DMS79 treated with DMSO at 0.1 percent for 48 hours (cell line): Measurements from ENCODE around the gene SETD9.

Experiments used
- DNase-seq: peaks from one replicate; lab custom pipeline; 2025; lab: John Stamatoyannopoulos, UW

Gene SETD9, protein sequence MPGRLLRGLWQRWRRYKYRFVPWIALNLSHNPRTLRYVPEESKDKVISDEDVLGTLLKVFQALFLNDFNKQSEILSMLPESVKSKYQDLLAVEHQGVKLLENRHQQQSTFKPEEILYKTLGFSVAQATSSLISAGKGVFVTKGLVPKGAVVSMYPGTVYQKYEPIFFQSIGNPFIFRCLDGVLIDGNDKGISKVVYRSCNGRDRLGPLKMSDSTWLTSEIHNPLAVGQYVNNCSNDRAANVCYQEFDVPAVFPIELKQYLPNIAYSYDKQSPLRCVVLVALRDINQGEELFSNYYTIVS

DNA sequence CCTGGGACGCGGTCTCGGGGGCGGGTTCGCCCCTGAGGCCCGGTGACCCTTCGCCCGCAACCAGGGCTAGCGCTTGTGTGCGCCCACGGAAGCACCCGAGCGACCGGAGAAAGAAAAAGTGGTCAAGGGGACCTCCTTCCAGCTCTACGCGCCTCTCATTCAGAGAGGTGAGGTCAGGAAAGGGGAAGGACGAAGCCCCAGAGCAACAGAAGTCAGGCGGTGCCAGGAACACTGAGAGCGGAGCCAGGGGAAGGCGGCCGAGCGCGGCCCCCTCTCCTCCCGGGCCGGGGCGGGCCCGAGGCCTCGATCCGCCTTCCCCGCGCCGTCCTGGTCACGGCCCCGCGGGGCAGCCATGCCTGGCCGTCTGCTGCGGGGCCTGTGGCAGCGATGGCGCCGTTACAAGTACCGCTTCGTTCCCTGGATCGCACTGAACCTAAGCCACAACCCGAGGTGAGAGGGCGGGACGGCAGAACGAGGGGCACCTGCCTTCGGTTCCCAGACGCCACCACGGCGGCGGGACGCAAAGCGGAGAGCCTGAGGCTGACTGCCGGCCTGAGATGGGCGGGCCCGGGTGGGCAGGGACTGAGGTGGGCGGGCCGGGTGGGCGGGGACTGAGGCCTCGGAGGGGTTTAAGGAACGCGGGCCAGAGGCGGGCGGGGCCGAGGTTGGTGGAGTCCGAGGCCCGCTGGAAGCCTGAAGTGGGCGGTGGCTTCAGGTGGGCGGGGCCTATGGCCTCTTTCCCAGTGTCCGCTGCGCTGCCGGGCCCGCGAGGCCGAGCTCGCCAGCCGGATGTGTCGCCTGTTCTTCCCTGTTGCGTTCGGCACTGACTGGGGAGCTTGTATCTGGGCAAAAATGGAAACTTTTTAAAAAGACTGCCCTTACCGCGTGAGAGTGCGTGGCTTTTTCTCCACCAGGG lies at the start of gene SETD9:
SETD9 (plus strand) TSS at position 303 of the 916 bp plus-strand sequence; CDS start at position 353, 50 bp downstream.
- DNase-seq = peak; percentile 80

DNA sequence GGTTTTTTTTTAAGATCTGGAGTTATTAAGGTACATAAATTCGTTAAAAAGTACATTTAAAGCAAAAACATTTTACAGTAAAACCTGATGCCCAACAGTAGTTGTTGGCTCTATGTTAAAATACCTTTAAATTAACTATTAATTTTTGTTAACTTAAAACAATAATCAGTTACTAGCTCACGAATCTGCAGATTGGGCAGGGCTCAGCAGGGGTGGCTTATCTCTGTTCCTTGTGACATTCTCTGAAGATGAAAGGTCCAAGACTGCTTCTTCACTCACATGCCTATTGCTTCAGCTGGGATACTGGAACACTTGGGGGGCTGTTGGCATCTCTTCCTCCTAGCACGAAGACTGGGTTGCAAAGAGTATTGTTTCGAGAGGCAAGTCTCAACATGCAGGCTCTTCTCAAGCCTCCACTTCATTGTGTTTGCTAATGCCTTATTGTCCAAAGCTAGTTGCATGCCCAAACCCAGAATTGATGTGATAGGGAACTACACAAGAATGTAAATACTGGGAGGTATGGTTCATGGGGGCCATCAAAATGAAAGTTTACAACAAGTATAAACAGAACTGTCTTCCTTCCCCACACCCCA lies 47.4 kb upstream of the SETD9 start:
- no peak for DNase-seq

DNA sequence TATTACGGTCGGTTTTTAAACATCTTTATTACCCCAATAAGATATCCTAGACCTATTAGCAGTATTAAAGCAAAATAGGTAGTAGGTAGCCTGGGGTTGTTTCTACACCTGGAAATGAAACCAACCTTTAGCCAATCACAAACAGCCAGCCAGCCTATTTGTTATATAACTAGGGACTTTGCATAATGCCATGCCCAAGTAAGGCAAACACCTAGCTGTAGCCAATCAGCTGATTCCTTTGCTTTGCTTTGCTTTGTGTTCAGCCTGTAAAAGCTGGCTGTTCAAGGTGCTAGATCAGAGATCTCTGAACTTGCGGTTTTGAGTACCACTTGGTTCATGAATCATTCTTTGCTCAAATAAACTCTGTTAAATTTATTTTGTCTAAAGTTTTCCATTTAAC lies 46.5 kb upstream of the SETD9 start:
- no peak for DNase-seq

DNA sequence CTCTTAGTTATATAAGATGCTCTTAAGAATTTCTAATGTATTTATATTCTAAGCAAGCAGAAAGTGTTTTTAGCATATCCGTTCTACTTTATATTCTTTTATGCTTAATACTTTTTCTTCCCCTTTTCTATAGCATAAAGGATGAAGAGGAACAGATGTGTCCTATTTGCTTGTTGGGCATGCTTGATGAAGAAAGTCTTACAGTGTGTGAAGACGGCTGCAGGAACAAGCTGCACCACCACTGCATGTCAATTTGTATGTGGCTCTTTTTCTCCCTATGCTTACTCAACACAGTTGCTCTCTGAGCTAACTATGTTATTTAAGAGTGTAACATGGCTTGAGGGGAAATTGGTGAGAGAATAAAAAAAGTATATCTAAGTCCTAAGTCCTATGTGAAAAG lies 37.6 kb upstream of the SETD9 start:
- DNase-seq = no peak

DNA sequence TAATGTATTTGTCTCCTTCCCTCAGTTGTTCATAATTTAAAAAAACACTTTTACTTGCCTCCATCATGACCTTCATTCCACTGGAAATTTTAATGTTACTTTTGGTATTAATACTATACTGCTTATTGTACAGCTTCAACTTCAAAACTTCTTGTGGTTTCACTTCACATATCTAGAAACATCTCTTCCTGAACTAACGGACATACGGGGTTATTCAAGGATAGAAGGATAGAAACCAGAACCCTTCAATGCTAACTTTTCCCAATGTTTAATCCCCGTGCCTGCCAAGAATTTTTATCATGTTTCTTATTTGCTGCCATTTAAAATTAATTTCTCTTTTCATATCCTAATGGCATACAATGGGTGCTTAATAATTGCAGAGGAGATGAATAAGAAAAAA lies 36.3 kb upstream of the SETD9 start:
- no peak for DNase-seq

DNA sequence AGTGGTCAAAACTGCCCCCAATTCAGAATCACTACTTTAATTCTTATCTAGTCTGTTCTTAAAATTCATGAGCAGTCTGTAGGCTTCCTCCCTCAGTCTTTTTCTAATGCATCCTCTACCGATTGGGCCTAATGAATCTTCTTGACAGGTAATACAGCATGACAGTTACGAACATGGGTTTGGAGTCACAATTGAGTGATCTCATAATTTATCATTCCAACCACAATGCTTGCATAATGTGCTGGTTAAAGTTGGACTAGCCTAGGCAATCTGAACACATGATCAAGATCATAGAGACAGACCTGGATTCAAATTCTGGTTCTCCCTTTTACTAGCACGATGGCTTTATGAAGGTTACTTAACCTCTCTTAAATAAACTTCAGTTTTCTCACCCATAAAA lies 33.1 kb upstream of the SETD9 start:
- DNase-seq = no peak

DNA sequence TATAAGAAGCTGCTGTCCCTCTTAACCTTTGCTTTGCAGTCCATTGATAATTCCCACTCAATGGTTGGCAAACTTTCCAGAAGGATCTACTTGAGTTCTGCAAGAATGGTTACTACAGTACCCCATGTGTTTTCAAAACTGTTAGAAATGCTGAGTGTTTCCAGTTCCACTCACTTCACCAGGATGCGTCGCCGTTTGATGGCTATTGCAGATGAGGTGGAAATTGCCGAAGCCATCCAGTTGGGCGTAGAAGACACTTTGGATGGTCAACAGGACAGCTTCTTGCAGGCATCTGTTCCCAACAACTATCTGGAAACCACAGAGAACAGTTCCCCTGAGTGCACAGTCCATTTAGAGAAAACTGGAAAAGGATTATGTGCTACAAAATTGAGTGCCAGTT lies 27.8 kb upstream of the SETD9 start:
- DNase-seq = peak; percentile 0

DNA sequence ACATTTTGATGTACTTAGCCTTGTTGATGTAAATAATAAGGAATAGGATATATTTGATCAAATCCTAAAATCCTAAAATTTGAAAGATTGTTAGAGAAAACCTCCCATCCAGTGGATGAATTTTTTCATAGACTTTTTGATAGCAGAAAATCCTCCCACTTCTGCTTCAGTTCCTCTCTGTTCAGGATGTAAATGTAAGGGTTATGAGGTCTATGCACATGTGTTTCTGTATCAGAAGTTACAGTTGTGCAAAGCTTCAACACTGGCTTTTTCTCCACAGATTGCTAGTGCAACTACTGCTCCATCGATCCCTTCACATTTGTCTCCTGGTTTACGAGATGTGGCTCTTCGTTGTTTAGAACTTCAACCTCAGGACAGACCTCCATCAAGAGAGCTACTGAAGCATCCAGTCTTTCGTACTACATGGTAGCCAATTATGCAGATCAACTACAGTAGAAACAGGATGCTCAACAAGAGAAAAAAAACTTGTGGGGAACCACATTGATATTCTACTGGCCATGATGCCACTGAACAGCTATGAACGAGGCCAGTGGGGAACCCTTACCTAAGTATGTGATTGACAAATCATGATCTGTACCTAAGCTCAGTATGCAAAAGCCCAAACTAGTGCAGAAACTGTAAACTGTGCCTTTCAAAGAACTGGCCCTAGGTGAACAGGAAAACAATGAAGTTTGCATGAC lies 16.0 kb upstream of the SETD9 start:
- no peak for DNase-seq

DNA sequence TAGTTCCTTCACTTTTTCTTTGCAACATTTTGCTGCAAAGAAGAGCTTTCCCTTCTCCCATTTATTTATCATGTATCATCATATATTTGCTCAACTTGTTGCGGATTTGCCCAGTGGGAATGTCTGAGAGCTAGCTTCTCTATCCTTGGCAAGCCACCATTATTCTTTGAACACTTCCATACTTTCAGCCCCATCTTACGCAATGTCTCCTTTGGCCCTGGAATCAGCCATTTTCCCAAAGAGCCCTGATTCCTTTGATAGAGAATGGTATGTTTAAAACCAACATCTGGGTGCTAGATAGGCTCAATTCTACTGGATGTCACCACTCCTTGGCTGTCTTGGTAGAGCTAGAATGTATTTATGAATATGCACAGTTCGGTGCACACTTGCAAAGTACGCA lies 12.6 kb upstream of the SETD9 start:
- DNase-seq = no peak

DNA sequence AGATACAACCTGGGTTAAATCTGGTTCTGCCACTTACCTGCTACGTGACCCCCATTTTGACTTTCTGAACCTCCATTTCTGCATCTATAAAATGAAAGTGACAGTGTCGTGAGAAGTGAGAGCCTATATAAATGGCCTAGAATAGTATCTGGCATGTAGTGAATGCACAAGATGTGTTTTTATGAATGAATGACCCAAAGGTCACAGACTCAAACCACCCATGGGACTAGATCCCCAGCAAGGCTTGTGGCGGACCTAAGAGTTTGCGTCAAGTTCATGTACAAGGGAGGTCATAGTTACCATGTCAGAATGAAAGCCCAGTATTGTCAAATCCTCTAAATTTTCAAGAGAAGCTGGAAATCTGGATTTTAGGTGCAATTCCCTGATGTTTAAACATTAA lies 11.2 kb upstream of the SETD9 start:
- DNase-seq = no peak

DNA sequence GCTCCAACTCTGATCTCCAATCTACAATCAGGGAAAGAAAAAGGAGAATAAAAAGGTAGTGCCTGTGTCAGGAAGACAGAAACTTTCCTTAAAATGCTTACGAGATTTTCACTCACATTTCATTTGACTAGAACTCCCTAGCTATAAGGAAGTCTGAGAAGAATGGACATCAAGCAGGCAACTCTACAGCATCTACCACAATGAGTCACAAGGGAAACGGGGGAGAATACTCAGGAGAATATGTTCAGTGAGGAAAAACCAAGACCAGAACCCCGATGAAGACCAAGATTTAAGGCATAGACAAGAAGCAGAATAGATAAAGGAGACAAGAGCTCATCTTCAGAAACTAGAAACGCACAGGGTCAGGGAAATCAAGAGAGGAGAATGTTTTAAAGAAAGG lies 9.0 kb upstream of the SETD9 start:
- no peak for DNase-seq

DNA sequence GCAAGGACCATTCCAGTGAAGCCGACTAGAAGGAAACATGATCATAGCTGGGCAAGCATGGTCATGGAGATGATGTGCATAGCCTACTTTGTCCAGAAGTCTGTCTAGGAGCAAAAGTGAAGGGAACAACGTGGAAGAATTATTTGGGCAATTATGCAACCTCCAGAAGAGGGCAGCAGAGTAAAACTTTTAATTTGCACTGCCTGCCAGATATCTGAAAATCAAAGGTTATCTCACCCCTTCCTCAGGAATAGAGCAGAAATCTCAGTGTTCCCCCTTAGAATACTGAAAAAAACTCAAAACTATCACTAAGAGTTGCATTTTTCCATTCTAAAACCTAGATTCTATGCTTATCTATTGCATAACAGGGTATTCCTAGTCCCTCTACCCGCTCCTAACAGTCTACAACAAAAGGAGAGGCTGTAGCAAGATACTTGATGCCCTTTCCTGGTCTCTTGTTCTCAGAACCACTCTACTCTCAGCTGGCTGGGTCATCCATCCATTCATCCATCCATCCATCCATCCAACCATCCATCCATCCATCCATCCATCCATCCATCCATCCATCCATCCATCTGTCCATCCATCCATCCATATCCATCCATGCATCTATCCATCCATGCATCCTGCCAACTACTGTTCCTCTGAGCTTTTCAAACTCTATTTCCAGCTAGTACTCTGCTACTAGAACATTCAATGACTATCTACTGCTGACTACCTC lies 8.4 kb upstream of the SETD9 start:
- peak; percentile 9 for DNase-seq

DNA sequence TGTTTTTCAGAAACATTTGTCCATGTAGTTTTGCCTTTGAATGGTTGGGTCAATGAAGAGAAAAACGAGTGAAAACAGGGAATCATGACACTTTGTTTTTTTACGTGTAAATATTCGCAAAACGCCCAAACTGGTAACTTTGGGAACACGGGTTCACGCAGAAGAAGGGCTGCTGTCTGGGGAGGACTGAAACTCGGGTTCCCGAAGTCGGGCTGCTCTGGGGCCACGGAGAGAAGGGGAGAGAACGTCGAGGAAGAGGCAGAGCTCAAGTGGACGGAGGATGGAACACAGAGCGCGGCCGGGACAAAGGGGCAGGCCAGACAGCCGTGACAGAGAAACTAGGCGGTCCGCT lies 478 bp upstream of the SETD9 start:
- DNase-seq = peak; percentile 16

DNA sequence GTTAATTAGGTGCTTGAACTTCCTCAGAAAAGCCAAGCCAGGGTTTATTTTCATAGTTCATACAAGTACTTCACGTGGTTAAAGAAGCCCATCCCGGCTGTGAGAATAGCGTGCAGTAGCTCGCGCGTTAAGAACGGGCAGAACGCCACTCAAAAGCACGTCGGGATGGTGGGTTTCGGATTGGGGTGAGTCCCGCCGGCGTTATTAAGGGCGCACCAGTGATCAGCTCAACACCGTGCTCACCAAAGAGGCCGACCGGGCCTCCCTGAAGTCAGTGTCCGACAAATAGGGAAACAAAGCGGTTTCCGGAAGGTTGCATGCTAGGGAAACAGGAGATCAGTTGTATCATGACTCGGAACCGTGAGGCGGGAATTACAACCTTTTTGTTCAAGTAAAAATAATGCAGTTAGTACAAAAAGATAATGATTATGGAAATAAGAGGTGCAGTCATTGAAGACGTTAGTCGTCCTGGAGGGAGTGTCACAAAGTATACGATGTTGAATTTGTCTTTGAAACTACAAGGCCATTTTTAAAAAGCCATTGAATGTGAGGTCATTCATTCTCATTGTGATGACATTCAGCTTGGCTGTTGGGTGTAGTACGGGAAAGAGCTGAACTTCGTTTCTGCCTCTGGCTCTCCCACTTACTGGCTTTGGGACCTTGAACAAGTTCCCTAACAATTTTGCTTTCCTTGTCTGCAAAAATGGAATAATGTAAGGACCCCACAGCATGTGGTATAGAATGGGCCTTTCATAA lies 992 bp downstream of the SETD9 start:
- DNase-seq = peak; percentile 19

DNA sequence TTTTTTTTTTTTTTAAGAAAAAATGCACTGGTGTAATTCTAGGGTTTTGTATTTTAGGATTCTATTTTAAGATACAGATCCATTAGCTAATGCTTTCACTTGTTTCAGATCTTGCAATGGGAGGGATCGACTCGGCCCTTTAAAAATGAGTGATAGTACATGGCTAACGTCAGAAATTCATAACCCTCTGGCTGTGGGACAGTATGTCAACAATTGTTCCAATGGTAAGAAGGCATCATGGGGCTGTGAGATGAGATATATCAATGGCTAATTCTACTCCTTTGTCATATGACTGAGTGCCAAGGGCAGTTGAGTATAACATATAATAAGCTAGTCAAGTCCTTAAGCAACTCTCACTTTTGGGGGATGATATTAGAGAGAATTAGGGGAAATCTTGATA lies 4.4 kb downstream of the SETD9 start:
- no peak for DNase-seq

DNA sequence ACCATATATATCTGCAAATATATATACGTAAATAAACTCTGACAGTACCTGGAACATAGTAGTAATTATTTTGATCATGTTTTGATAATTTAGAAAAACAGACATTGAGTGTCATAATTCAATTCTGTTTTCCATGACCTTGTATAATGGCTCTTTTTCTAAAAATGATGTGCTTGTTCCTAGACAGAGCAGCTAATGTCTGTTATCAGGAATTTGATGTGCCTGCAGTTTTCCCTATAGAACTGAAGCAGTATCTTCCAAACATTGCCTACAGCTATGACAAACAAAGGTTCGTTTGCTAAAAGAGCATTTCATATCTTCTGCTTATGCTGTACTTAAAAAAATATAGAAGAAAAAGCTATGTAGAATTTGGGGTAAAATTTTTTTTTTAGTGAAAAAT lies 5.3 kb downstream of the SETD9 start:
- no peak for DNase-seq

DNA sequence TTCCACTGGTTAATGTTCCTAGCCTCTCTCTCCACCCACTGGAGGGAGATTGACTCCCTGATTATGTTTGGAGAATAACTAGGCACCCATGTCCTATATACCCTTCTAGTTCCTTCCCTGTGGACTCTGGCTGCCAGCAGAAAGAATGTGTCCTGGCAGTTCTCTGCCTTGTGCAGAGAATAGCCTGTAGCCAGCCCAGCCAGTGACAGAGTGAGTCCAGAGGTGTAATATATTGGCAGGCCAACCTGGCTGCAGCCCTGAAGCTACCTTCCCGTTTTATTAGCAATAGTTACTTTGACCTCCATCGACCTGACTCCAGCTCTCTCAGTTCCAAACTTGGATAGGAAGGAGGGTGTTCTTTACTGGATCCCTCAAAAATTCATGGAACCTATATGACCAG lies 8.1 kb downstream of the SETD9 start:
- DNase-seq = no peak

DNA sequence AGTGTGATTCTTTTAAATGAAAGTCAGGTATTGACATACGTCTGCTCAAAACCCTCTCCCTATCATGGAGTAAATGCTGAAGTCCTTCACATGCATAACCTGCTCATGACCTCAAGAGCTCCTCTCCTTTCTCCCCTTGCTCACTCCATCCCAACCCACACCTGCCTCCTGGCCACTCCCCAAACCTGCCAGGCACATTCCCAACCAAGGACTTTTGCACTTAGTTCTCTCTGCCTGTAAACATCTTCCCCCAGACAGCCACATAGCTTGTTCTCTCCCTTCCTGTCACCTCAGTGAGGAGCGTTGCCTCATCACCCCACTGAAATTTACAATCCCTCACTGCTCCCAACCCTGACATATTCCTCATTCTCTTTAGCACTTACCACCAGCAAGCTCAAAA lies 8.7 kb downstream of the SETD9 start:
- no peak for DNase-seq

DNA sequence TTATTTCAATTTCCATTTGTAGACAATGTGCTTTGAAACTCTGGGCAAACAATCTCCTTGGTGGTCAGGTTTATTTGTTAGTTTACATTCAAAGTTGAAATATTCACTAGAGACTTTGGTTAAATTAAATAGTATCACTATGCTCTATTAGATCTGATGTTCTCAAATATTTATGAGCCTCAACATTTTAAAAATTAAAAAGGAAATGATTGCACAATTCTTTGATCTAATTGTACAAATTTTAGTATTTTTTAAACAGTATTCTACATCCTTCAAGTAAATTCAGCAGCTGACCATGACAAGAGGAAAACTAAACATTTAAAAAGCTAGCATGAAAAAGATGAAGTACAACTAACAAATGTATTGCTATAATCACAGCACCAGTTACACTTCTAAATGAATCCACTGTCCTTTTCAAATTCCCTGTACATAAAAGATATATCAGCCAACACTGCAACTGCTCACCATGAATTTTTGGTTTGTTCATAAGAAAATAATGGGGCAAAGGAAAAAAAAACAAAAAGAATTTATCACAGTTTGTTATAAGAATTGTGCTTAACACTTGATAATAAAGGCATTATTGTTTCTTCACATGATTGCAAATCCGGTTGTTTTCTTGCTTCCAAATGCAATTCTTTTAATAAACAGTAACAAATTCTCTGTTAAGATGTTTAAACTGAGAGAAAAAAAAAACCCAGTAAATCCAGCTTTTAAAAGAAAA lies 10.7 kb downstream of the SETD9 start:
- DNase-seq = no peak

DNA sequence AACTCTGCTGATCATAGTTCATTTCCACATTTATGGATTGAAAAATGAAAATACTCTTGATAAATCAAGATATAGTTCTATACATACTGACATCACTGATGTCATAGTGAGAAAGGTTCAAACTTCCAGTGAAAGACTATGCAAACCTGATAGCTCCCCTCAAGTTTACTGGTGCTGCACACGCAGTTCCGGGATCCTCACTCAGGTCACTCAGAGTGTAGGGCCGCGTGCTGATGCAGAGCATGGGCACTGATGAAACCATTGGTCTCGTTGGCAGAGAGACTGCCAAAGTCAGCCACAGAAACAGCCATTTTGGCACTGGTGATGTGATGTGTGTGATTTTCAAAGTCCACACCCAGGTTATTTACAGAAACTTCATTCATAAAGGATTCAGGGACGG lies 13.5 kb downstream of the SETD9 start:
- no peak for DNase-seq
